ENCODE data around the gene STK39. TPM values are rescaled to one million over a fixed set of nuclear protein-coding genes. Genes with fewer than 3 reads are reported as not detected.

Gene STK39
- total RNA-seq, 1 donor from 2014 or later: 38.1 TPM

GRCh38 chr2:167950571-167950970 is 296.8 kb downstream of the STK39 start:
- no peak for DNase-seq

- no peak for DNase-seq
Measured at GRCh38 chr2:167946441-167946841, 301.0 kb downstream of the STK39 start.

GRCh38 chr2:167945660-167946368 is 301.6 kb downstream of the STK39 start:
- no peak for DNase-seq

GRCh38 chr2:167944825-167945659 is 302.4 kb downstream of the STK39 start:
- no peak for DNase-seq

- DNase-seq: no peak
Measured at GRCh38 chr2:167943897-167944296, 303.5 kb downstream of the STK39 start.

- DNase-seq: no peak
Measured at GRCh38 chr2:167943368-167943767, 304.0 kb downstream of the STK39 start.

- no peak for DNase-seq
Measured at GRCh38 chr2:167942366-167943081, 304.9 kb downstream of the STK39 start.

GRCh38 chr2:167941604-167942003 is 305.8 kb downstream of the STK39 start:
- DNase-seq: no peak

- no peak for DNase-seq
Measured at GRCh38 chr2:167940734-167941507, 306.5 kb downstream of the STK39 start.

GRCh38 chr2:167940346-167940725 is 307.1 kb downstream of the STK39 start:
- no peak for DNase-seq

GRCh38 chr2:167939514-167940345 is 307.7 kb downstream of the STK39 start:
- DNase-seq: no peak

GRCh38 chr2:167937403-167937802 is 310.0 kb downstream of the STK39 start:
- no peak for DNase-seq

GRCh38 chr2:167935803-167936110 is 311.6 kb downstream of the STK39 start:
- DNase-seq: no peak

GRCh38 chr2:167933097-167933814 is 314.1 kb downstream of the STK39 start:
- no peak for DNase-seq

GRCh38 chr2:167932123-167932693 is 315.2 kb downstream of the STK39 start:
- no peak for DNase-seq

- DNase-seq: no peak
Measured at GRCh38 chr2:167929484-167929883, 317.9 kb downstream of the STK39 start.

GRCh38 chr2:167928434-167928833 is 319.0 kb downstream of the STK39 start:
- no peak for DNase-seq

GRCh38 chr2:167925758-167926157 is 321.6 kb downstream of the STK39 start:
- no peak for DNase-seq

GRCh38 chr2:167924556-167924955 is 322.8 kb downstream of the STK39 start:
- no peak for DNase-seq

- no peak for DNase-seq
Measured at GRCh38 chr2:167916756-167917155, 330.6 kb downstream of the STK39 start.

All from occipital lobe (tissue), 2 donors.